Kidney (tissue), 14 donors: ENCODE measurements around the gene EWSR1. TPM values are rescaled to one million over a fixed set of nuclear protein-coding genes. Genes with fewer than 3 reads are reported as not detected.

Source experiments
- DNase-seq, 5 donors: peaks; one replicate each; pipeline ENCODE4 v3.0.0-alpha.2; 2013 to 2020
- FAIRE-seq: peaks from 2 replicates; lab custom pipeline; 2012; peaks lifted over from hg19 to GRCh38; lab: Jason Lieb, UNC
- H3K27ac ChIP-seq, 2 donors: one replicate each; pipeline ENCODE4 v1.7.0; 2013; ENCODE audit warnings: low read depth in 2 of 2, low read length in 2 of 2, inconsistent platforms in 1 of 2
- H3K27me3 ChIP-seq: one replicate; pipeline ENCODE4 v1.7.1; 2013; ENCODE audit warnings: low read length, inconsistent platforms; ENCODE audit not compliant: control insufficient read depth, insufficient read depth
- H3K36me3 ChIP-seq, 3 donors: one replicate each; pipeline versions ENCODE4 v1.7.0 to v1.7.1; 2013; ENCODE audit warnings: low read length in 3 of 3, control low read depth in 1 of 3, inconsistent platforms in 1 of 3; ENCODE audit not compliant: insufficient read depth in 3 of 3, control insufficient read depth in 2 of 3
- H3K4me1 ChIP-seq, 3 donors: one replicate each; pipeline versions ENCODE4 v1.7.0 to v1.7.1; 2013; ENCODE audit warnings: low read length in 3 of 3, inconsistent platforms in 1 of 3, low read depth in 1 of 3; ENCODE audit not compliant: control insufficient read depth in 2 of 3, insufficient read depth in 2 of 3
- H3K4me3 ChIP-seq, 3 donors: one replicate each; pipeline versions ENCODE4 v1.7.0 to v1.8.1; 2013; ENCODE audit warnings: low read length in 3 of 3, control low read depth in 1 of 3, inconsistent platforms in 1 of 3
- H3K9ac ChIP-seq, 3 donors: one replicate each; pipeline versions ENCODE4 v1.7.0 to v1.7.1; 2013; ENCODE audit warnings: low read length in 3 of 3, control low read depth in 1 of 3, inconsistent platforms in 1 of 3
- H3K9me3 ChIP-seq, 3 donors: one replicate each; pipeline versions ENCODE4 v1.7.0 to v1.7.1; 2013; ENCODE audit warnings: low read length in 3 of 3, control low read depth in 1 of 3, inconsistent platforms in 1 of 3; ENCODE audit not compliant: control insufficient read depth in 2 of 3, insufficient read depth in 1 of 3
- CTCF ChIP-seq: IDR thresholded peaks from 3 replicates; pipeline ENCODE4 v1.5.1; 2012; ENCODE audit warnings: mild to moderate bottlenecking, moderate library complexity, borderline replicate concordance; ENCODE audit not compliant: insufficient read depth; ENCODE audit errors: extremely low read depth
- intact Hi-C: fragments of 100-400 bp; cut with DNase I; formaldehyde crosslinking; loops from one replicate; pipeline ENCODE4 v1.11.1; 2022
- polyA plus RNA-seq: library from polyadenylated mRNA; stranded (reverse); fragments of 350-450 nt; fragmentation: Illumina TruSeq; extraction: RNeasy Lipid Tissue Mini Kit (QIAGEN cat#74804); gene quantifications from one replicate; pipeline ENCODE4 v1.2.3, GENCODE V29; 2014; ENCODE audit warnings: low read depth, low replicate concordance; ENCODE audit not compliant: insufficient read depth
- total RNA-seq: library from RNA; stranded (reverse); fragmentation: NEBNext Ultra II Directional; extraction: Animal tissue kit (Norgen Biotek cat#: 25700); gene quantifications from one replicate; pipeline ENCODE4 v1.2.1, GENCODE V29; 2021
- donor health status: control.
- donor health status: control.
- donor health status: control.
- donor health status: control.
- donor health status: control.
- donor health status: DM: yes; HTN: yes; CAD: no.
- donor health status: Normal renal cell carcinoma (clear cell type).

The EWSR1 gene
- total and polyA plus RNA-seq, 2 donors from 2014 or later, result 124 to 214 TPM

GRCh38 chr22:29315286-29316140 lies 47.4 kb downstream of the EWSR1 start, which contains the start of gene RASL10A:
TSS of gene RASL10A (minus strand) at chr22:29315697. CDS start at chr22:29315246, 451 bp downstream.
- no peak for FAIRE-seq
- no peak for TF ChIP-seq CTCF
- peaks cover 0 to 18% (median 0%) of the 10 kb centered on the region in 3 donors for H3K4me1 ChIP-seq
- no peak within 1 kb of the TSS for H3K4me3 ChIP-seq
- no peaks in the 10 kb centered on the region for H3K36me3 ChIP-seq
- intact Hi-C loops, result no loop called here
- no peak within 1 kb of the TSS for H3K9ac ChIP-seq
- no peak within 1 kb of the TSS for H3K27ac ChIP-seq
- H3K9me3 ChIP-seq, result no peaks in the 10 kb centered on the region
- peaks cover 16% of the 10 kb centered on the region for H3K27me3 ChIP-seq
- DNase-seq, result peak in 3 of 5 donors; percentile 59 to 84 (median 59)

- Histone ChIP-seq H3K9me3 (no peaks in the 10 kb centered on the region), H3K36me3 (no peaks in the 10 kb centered on the region), H3K27me3 (peaks cover 16% of the 10 kb centered on the region), H3K27ac (no peak overlapping the region), H3K4me3 (no peak overlapping the region), H3K9ac (no peak overlapping the region), H3K4me1 (peaks cover 0 to 13% (median 0%) of the 10 kb centered on the region in 3 donors)
- intact Hi-C loops, result no loop called here
- FAIRE-seq (no peak), DNase-seq (peak in 1 of 5 donors; percentile 45)
- TF ChIP-seq CTCF, result no peak
Measured at GRCh38 chr22:29316141-29316828, 48.2 kb downstream of the EWSR1 start.

GRCh38 chr22:29317827-29318454 lies 49.9 kb downstream of the EWSR1 start:
- FAIRE-seq (no peak), DNase-seq (no peak)
- Histone ChIP-seq H3K9me3 (no peaks in the 10 kb centered on the region), H3K9ac (no peak overlapping the region), H3K4me1 (peaks cover 0 to 13% (median 0%) of the 10 kb centered on the region in 3 donors), H3K36me3 (no peaks in the 10 kb centered on the region), H3K27me3 (peaks cover 14% of the 10 kb centered on the region), H3K27ac (no peak overlapping the region), H3K4me3 (no peak overlapping the region)
- TF ChIP-seq CTCF, result no peak
- intact Hi-C loops, result no loop called here
